Activated CD4-positive, alpha-beta T cell treated with anti-CD3 and anti-CD28 coated beads, Interleukin-2, amount 50 U/mL, for 24 hours (primary cell): ENCODE measurements around the gene CFAP43.
"Not testable (repeated sequence)": the region's sequence is repeated elsewhere in the genome, so short reads cannot be mapped to it uniquely, and the experiment has no call there.

Experiments used
- DNase-seq, 2 donors: peaks; one replicate each; pipeline ENCODE4 v3.0.0-alpha.2; 2020; ENCODE audit warnings: low read depth in 1 of 2, low spot score in 1 of 2

Gene CFAP43

DNA sequence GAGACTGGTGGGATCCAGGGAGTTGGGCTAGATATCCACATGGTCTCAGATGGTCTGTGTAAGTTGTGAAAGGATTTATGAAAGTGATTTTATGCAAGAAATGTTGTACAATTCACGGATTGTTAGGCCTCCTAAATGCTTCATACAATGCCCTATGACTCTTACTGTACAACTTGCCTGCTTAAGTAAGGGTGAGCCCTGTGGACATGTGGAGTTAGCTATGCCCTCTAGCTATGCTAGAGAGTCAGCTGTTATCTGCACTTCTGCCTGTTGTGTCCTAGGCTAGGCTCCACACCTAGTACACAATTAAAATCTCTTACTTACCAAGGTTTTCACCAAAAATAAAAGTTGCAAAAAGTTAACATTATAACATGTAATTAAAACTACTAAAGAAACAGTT, 1.7 kb upstream of the CFAP43 start:
- no peak for DNase-seq

- no peak for DNase-seq
Measured at GRCh38 chr10:104232613-104233102, 494 bp upstream of the CFAP43 start.

- DNase-seq, result no peak
Measured at GRCh38 chr10:104230490-104230889, 1.7 kb downstream of the CFAP43 start.

DNA sequence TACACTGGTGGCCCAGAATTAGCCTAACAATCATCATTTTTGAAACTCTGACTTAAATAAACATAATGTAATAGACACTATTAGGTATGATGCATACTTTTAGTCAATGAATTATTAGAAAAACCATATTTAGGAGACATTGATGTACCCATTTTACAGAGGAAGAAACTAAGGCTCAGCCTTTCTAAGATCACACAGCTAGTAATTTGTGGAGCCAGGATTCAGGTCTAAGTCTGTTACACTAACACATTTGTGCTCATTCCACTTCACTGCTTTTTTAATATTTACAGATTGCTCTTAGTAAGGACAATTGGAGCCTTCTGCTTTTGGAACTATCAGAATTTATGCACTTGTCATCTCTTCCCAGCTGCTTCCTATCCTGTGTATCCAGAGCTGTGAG, 8.9 kb downstream of the CFAP43 start:
- DNase-seq, result no peak

DNA sequence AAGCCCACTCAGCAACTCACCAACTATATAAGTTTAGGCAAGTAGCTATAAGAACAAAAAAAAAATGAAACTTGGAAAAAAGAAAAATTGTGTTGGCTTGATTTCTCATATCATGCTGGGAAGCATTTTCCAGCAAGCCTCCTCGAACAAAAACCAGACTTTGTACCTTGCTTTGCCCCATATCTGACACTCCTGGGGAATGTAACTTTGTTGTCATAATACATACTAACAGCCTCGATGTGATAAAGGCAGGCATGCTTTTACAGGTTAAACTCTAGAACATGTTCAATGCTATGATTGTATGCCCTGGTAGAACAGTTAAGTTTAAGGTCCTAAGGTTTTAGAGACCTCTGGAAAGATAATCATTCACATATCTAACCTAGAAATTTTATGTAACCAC, 11.6 kb downstream of the CFAP43 start:
- DNase-seq, result no peak

DNA sequence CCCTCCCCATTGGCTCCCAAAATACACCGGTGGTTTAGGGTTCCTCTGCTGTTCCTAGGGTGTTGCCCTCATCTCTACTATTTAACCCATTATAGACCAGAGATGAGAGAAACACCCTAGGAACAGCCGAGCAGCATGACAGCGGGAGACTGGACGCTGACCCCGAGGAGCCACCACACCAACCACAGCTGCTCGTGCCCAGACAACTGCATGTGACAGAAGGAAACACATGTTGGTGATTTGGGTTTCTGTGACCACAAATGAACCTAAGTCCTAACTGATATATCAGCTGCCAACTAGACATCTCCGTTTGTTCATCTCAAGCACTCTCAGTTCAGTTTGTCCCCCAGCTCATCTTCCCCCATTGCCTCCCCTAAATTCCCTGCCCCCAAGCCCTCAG, 13.4 kb downstream of the CFAP43 start:
- DNase-seq, result no peak

- DNase-seq, result no peak
Measured at GRCh38 chr10:104216631-104217030, 15.5 kb downstream of the CFAP43 start.

GRCh38 chr10:104209575-104210198, 22.5 kb downstream of the CFAP43 start:
- peak in 1 of 2 donors; percentile 18 for DNase-seq

GRCh38 chr10:104208730-104209129, 23.4 kb downstream of the CFAP43 start:
- no peak for DNase-seq

GRCh38 chr10:104202231-104202630, 29.9 kb downstream of the CFAP43 start:
- DNase-seq, result no peak

DNA sequence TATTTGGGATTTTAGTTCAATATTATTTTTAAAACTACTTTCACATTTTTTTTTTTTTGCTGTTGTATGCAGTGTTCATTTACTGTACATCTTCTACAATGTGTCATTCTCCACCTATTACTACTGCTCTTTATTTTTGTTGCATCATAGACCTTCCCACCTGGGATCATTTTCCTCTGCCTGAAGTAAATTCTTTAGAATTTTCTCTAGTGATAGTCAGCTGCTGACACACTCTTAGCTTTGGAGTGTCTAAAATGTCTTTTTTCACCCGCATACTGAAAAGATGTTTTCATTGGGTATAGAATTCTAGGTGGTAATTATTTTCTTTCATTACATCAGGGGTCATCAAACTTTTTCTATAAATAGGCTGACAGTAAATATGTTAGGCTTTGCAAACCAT, 30.5 kb downstream of the CFAP43 start:
- no peak for DNase-seq

- DNase-seq, result no peak
Measured at GRCh38 chr10:104199567-104199966, 32.6 kb downstream of the CFAP43 start.

DNA sequence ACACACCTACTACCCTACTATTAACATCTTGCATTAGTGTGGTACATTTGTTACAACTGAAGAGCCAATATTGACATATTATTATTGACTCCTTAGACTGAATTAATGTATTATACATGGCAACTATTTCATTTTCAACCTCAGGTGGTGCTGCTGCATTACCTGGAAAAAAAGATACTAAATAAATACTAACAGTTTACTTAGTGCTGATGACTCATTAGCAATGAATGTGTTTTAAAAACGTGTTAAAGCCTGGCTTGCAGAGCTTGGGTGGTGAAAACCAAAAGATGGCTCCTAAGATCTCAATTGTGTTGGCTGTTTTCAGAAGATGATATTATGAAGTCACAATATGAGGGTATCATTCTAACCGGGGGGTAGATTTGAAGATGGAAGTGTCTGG, 34.8 kb downstream of the CFAP43 start:
- no peak for DNase-seq

DNA sequence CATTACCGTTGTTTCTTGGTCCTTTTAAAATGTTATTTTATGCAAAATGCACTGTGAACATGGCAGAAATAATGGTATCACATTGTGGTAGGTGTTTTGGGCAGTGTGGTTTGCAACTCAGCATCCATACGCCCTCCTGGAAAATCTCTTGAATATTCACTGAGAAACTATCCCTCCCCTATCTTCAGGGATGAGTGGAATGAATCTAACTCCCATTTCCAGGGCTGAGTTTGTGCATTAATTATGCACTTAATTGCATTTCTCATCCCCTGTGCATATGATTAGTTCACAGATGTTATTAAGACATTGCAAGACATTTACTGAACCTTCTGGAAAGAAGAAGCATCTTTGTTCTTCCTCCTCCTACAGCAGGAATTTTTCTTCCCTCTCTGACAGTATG, 36.5 kb downstream of the CFAP43 start:
- no peak for DNase-seq

DNA sequence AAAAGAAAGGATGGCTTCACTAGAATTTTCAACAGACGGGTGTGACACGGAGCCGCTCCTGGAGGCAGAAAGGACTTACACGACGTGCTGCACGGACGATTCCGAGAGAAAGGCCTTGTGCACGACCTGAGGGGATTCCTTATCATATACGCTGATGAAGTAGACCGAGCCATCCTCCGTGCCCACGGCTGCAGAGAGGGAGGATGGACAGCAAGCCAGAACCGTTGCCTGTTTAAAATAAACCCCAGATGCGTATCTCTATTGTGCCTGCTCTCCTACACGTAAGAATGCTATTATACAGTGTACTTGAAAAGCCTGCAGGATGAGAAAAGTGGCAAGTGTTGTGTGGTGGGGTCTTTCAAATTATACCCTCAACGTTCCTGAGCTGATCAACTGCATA, 38.4 kb downstream of the CFAP43 start:
- no peak for DNase-seq

DNA sequence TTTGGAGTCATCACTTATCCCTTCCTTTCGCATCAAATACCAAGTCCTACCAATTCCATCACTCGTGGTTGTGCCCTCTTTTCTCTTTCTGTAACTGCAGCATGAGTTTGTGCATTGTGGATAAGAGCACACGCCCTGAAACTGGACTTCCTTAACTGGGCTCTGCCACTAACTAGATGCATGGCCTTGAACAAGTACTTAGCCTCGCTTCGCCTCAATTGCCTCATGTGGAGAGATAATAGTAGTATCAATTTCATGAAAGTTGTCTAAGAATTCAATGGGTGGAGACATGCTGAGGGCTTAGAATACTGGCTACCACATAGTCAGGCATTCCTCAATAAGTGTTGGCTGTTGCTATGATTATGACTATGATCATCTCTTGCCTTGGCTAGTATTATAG, 41.5 kb downstream of the CFAP43 start:
- no peak for DNase-seq

DNA sequence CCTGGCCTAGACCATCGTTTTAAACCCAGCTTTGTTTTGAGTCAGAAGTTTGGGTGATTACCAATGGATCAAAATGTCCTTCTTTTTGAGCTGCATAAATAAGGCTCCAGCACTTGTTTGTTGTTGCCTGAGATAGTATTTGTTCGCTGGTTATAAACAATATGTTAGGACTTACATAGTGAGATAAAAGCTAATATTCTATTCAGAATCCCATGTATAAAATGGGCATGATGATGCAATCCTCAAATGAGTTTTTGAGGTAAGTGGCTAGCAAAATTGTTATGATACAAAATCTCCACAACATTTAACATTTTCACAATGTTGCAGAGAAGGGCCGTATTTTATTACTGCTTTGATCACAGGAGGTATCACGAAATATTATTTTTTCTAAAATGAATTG, 48.5 kb downstream of the CFAP43 start:
- DNase-seq, result no peak

- DNase-seq, result not testable (repeated sequence)
Measured at GRCh38 chr10:104174136-104174535, 58.0 kb downstream of the CFAP43 start.

DNA sequence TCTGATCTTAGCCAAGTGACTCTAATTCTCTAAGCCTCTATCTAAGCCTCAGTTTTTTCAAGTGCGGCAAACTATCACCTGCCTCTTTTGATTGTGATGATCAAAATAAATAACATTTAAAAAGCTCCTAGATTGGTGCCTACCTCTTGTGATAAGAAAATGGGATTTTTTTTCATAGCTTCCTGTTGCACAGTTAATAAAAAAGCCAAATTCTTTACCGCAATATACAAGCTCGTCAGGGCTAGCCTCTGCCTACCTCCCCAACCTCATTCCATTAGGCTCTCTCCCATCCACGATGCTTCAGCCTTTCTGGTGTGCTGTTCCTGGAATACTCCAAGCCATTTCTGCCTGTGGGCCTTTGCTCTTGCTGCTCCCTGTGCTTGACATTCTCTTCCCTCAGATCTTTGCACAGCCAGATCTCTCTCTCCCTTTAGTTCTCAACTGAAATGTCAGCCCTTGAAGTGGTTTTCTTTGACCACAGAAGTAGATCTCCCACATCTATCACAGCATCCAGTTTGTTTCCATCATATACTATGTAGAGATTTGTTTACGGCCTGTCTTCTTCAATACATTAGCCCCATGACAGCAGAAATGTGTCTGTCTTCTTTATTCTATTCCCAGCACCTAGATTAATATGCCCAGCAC, 61.4 kb downstream of the CFAP43 start:
- peak in 1 of 2 donors; percentile 3 for DNase-seq

DNA sequence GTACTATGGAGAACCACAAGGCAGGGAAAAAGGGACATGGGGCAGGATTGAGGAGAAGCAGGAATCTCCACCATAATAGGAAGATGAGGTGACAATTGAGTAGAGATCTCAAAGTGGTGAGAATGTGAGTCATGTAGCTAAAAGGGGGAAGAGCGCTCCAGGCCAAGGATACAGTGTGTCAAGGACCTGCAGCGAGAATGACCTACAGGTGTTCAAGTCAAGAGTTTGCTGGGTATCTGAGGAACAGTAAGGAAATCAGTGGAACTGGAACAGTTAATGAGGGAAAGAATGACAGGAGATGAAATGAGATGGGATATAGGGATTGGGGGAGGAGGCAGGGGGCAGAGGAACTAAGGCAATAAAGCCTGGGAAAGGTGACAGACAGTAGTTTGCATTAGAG, 76.6 kb downstream of the CFAP43 start:
- DNase-seq, result no peak

DNA sequence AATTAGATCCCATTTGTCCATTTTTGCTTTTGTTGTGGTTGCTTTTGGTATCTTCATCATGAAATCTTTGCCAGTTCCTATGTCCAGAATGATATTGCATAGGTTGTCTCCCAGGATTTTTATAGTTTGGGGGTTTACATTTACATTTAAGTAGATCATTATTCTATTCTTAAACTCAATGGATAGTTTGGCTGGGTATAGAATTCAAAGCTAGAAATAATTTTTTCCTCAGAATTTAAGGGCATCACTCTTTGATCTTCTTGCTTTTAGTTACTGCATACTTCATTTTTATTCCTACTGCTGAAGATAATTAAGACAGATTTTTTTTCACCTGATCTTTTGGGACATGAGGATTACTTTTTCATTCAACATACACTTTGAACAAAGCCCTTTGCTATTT, 80.4 kb downstream of the CFAP43 start:
- no peak for DNase-seq

- DNase-seq, result no peak
Measured at GRCh38 chr10:104150139-104150538, 82.0 kb downstream of the CFAP43 start.

- no peak for DNase-seq
Measured at GRCh38 chr10:104146882-104147281, 85.3 kb downstream of the CFAP43 start.
